GM23248 (cell line): ENCODE measurements around the gene CFAP61.

Experiments
- EZH2 ChIP-seq: fragments of 200-600 bp; sonication (generic); IDR thresholded peaks from 2 replicates; pipeline ENCODE4 v1.6.1; 2018; ENCODE audit warnings: antibody characterized with exemption, mild to moderate bottlenecking; ENCODE audit not compliant: insufficient read depth, poor library complexity, severe bottlenecking
- EZH2phosphoT487 ChIP-seq: fragments of 200-600 bp; sonication (generic); IDR thresholded peaks from 2 replicates; pipeline ENCODE4 v1.6.1; 2018; ENCODE audit warnings: antibody characterized with exemption, moderate library complexity, mild to moderate bottlenecking, low read depth; ENCODE audit not compliant: insufficient read depth

- TF ChIP-seq EZH2phosphoT487 (no peak), EZH2 (peak; percentile 5)
These were observed 312.5 kb downstream of the CFAP61 start for GRCh38 chr20:20364593-20365479.
